Ishikawa (cell line): ENCODE results near the gene FAM20C.
A peak's percentile ranks its signal among the peaks of the same experiment; 100 is the strongest.

Source experiments
- CEBPB ChIP-seq: IDR thresholded peaks from 2 replicates; pipeline ENCODE4 v1.6.1; 2012
- CREB1 ChIP-seq: IDR thresholded peaks from 2 replicates; pipeline ENCODE4 v1.6.1; 2012; ENCODE audit warnings: low read depth
- EGR1 ChIP-seq: IDR thresholded peaks from 2 replicates; pipeline ENCODE4 v1.6.1; 2012
- EP300 ChIP-seq: IDR thresholded peaks from 2 replicates; pipeline ENCODE4 v1.6.1; 2012; ENCODE audit warnings: borderline replicate concordance
- FOXM1 ChIP-seq: IDR thresholded peaks from 2 replicates; pipeline ENCODE4 v1.6.1; 2012; ENCODE audit warnings: low read depth, borderline replicate concordance
- MAX ChIP-seq: IDR thresholded peaks from 2 replicates; pipeline ENCODE4 v1.6.1; 2012
- NFIC ChIP-seq: IDR thresholded peaks from 2 replicates; pipeline ENCODE4 v1.6.1; 2012
- RAD21 ChIP-seq: IDR thresholded peaks from 2 replicates; pipeline ENCODE4 v1.6.1; 2012; ENCODE audit warnings: low read depth
- TAF1 ChIP-seq: IDR thresholded peaks from 2 replicates; pipeline ENCODE4 v1.6.1; 2012; ENCODE audit warnings: low read depth, mild to moderate bottlenecking
- TCF12 ChIP-seq: IDR thresholded peaks from 2 replicates; pipeline ENCODE4 v1.6.1; 2012; ENCODE audit warnings: low read depth
- TEAD4 ChIP-seq: IDR thresholded peaks from 2 replicates; pipeline ENCODE4 v1.6.1; 2012
- USF1 ChIP-seq: IDR thresholded peaks from 2 replicates; pipeline ENCODE4 v1.6.1; 2012
- YY1 ChIP-seq: IDR thresholded peaks from 2 replicates; pipeline ENCODE4 v1.6.1; 2012; ENCODE audit warnings: low read depth
- ZBTB7A ChIP-seq: IDR thresholded peaks from 2 replicates; pipeline ENCODE4 v1.6.1; 2012; ENCODE audit warnings: low read depth
- TF ChIP-seq, protein P1 (sequence below): IDR thresholded peaks from 2 replicates; pipeline ENCODE4 v1.6.1; 2012; ENCODE audit warnings: low read depth, mild to moderate bottlenecking

FAM20C gene

GRCh38 chr7:213324-213993, 21.1 kb downstream of the FAM20C start:
- no peak for TF ChIP-seq YY1
- no peak for TF ChIP-seq TEAD4
- TF ChIP-seq EP300, result no peak
- TF ChIP-seq EGR1, result no peak
- no peak for TF ChIP-seq CEBPB
- TF ChIP-seq TCF12, result no peak
- no peak for TF ChIP-seq FOXM1
- no peak for TF ChIP-seq NFIC
- no peak for TF ChIP-seq USF1
- TF ChIP-seq, protein P1, sequence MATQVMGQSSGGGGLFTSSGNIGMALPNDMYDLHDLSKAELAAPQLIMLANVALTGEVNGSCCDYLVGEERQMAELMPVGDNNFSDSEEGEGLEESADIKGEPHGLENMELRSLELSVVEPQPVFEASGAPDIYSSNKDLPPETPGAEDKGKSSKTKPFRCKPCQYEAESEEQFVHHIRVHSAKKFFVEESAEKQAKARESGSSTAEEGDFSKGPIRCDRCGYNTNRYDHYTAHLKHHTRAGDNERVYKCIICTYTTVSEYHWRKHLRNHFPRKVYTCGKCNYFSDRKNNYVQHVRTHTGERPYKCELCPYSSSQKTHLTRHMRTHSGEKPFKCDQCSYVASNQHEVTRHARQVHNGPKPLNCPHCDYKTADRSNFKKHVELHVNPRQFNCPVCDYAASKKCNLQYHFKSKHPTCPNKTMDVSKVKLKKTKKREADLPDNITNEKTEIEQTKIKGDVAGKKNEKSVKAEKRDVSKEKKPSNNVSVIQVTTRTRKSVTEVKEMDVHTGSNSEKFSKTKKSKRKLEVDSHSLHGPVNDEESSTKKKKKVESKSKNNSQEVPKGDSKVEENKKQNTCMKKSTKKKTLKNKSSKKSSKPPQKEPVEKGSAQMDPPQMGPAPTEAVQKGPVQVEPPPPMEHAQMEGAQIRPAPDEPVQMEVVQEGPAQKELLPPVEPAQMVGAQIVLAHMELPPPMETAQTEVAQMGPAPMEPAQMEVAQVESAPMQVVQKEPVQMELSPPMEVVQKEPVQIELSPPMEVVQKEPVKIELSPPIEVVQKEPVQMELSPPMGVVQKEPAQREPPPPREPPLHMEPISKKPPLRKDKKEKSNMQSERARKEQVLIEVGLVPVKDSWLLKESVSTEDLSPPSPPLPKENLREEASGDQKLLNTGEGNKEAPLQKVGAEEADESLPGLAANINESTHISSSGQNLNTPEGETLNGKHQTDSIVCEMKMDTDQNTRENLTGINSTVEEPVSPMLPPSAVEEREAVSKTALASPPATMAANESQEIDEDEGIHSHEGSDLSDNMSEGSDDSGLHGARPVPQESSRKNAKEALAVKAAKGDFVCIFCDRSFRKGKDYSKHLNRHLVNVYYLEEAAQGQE, result no peak
- no peak for TF ChIP-seq RAD21
- TF ChIP-seq ZBTB7A, result no peak
- no peak for TF ChIP-seq CREB1
- TF ChIP-seq TAF1, result no peak
- TF ChIP-seq MAX, result no peak

DNA sequence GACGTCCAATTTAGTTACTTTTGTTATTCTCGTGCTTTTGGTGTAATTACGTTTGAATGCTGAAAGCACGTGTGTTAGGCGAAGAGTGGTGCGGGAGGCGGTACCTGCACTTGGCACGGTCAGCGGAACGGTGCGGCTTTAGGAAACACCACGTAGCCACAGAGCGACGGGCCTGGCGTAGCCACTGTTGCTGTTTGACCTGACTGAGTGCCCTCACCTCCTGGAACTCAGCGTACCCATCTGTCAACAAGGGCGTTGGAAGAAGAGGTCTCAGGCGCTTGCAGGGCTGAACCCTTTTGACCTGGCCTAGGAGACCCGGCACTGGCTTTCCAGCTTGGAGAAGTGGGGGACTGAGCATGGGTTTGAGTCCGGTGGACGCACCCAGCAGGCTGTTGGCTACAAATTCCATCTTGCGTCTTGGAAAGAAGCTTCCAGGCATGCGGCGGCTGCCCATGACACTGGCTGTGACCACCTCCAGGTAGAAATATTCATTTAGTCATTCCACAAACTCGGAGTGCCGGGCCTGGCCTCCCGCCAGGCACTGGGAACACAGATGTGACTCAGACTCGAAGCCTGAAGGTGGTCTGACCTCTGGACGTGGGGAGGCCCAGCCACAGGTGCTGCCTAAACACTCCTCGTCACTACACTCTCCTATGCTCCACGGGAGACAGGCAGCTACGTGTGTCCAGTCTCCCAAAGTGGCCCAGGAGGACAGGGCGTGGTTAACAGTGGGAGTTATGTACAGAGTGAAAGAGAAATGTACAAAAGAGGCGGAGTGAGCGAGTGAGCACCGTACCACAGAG, 22.2 kb downstream of the FAM20C start:
- TF ChIP-seq NFIC (peak; percentile 52), EGR1 (no peak)

DNA sequence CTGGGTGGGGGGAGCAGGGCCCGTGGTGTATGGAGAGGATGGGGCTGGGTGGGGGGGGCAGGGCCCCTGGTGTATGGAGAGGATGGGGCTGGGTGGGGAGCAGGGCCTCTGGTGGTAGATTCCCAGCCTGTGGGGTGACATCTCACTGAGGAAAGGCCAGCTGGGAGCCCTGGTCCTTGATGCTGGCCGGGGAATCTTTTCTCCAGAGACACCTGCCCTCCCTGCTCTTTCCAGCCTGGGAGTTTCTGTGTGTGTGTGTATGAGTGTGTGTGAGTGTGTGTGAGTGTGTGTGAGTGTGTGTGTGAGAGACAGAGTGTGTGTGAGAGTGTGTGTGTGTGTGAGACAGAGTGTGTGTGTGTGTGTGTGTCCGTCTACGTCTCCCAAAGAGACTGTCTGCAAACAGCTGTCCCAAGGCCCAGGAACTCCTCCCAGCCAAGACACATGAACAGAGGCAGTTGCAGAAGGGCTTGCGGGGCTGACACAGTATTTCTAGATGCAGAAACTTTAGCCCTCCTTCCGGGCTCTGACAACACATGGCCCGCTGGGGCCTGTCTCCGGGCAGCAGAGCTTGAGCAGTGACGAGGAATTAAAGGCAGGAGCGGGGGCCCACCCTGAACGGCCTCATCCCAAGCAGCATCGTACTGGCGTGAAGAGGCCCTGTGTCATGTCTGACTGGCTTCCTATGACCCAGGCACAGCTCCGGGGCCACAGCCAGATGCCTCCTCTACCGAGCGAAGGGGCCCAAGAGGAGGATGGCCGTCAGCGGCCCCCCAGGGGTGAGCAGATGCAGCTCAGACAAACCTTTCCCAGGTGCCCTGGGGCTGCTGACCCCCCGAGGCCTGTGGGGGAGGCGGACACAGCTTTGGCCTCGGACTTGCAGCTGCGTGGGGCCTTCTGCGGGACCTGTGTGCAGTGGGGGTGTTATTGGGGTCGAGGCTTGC, 24.3 kb downstream of the FAM20C start:
- TF ChIP-seq MAX (no peak), TCF12 (no peak), FOXM1 (no peak), EP300 (no peak), CEBPB (no peak), YY1 (no peak), NFIC (no peak), CREB1 (no peak), USF1 (no peak), TEAD4 (no peak), TAF1 (no peak)
- TF ChIP-seq, protein P1, result no peak

- TF ChIP-seq CEBPB (no peak), EP300 (no peak), USF1 (no peak)
Observed at GRCh38 chr7:217781-218180, 25.4 kb downstream of the FAM20C start.

DNA sequence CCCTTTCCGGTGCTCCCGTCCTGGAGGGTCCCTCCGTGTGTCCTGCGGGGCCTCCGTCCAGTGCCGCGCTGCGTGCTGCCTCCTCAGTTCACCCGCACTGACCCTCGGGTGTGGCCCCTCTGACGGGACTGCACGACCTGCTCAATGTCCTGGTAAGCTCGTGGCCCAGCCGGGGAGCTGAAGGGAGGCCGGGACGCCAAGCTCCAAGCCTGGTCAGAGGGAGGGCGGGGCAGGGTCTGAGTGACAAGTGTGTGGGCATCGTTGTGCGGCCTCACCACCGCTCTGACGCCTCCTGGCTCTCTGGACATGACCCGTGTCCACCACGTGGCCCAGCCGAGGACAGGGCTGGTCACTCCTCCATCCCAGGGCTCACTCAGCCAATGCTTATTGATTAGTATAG, 25.9 kb downstream of the FAM20C start:
- TF ChIP-seq EGR1 (no peak), CEBPB (no peak), USF1 (no peak), ZBTB7A (no peak)
- TF ChIP-seq, protein P1, result no peak
